ENCODE data around the gene CBLB.

Gene CBLB

GRCh38 chr3:105813710-105814109 is 55.1 kb downstream of the CBLB start:
- DNase-seq, result no peak

- no peak for DNase-seq
Measured at GRCh38 chr3:105812194-105812586, 56.6 kb downstream of the CBLB start.

- DNase-seq, result no peak
Measured at GRCh38 chr3:105811518-105812193, 57.2 kb downstream of the CBLB start.

GRCh38 chr3:105809208-105809888 is 59.5 kb downstream of the CBLB start:
- DNase-seq, result no peak

GRCh38 chr3:105807701-105808100 is 61.1 kb downstream of the CBLB start:
- no peak for DNase-seq

- no peak for DNase-seq
Measured at GRCh38 chr3:105807146-105807545, 61.7 kb downstream of the CBLB start.

- no peak for DNase-seq
Measured at GRCh38 chr3:105806359-105806758, 62.5 kb downstream of the CBLB start.

- no peak for DNase-seq
Measured at GRCh38 chr3:105805404-105805803, 63.4 kb downstream of the CBLB start.

GRCh38 chr3:105802118-105802706 is 66.6 kb downstream of the CBLB start:
- no peak for DNase-seq

GRCh38 chr3:105801397-105801796 is 67.4 kb downstream of the CBLB start:
- no peak for DNase-seq

GRCh38 chr3:105800320-105800719 is 68.5 kb downstream of the CBLB start:
- DNase-seq, result no peak

GRCh38 chr3:105799286-105799685 is 69.5 kb downstream of the CBLB start:
- DNase-seq, result no peak

- DNase-seq, result no peak
Measured at GRCh38 chr3:105798381-105798934, 70.4 kb downstream of the CBLB start.

- DNase-seq, result no peak
Measured at GRCh38 chr3:105793040-105793439, 75.8 kb downstream of the CBLB start.

- DNase-seq, result no peak
Measured at GRCh38 chr3:105791919-105792786, 76.7 kb downstream of the CBLB start.

GRCh38 chr3:105791131-105791530 is 77.7 kb downstream of the CBLB start:
- no peak for DNase-seq

- no peak for DNase-seq
Measured at GRCh38 chr3:105790534-105790933, 78.3 kb downstream of the CBLB start.

GRCh38 chr3:105788593-105788992 is 80.2 kb downstream of the CBLB start:
- no peak for DNase-seq

- no peak for DNase-seq
Measured at GRCh38 chr3:105787453-105787852, 81.4 kb downstream of the CBLB start.

GRCh38 chr3:105786990-105787389 is 81.8 kb downstream of the CBLB start:
- no peak for DNase-seq

- DNase-seq, result no peak
Measured at GRCh38 chr3:105786241-105786640, 82.6 kb downstream of the CBLB start.

GRCh38 chr3:105785803-105786202 is 83.0 kb downstream of the CBLB start:
- DNase-seq, result no peak

- no peak for DNase-seq
Measured at GRCh38 chr3:105783631-105784030, 85.2 kb downstream of the CBLB start.

All from NCI-H2171 (cell line).